MM.1S (cell line): ENCODE measurements around the gene BCLAF3.

ENCODE experiments used
- DNase-seq: peaks from one replicate; pipeline ENCODE4 v3.0.0-alpha.2; 2015
- H2AFZ ChIP-seq: fragments of 300-600 bp; sonication (generic); 2 replicates; pipeline ENCODE4 v1.6.0; 2016; ENCODE audit warnings: antibody characterized with exemption, low read length
- H3F3A ChIP-seq: fragments of 300-600 bp; sonication (generic); 2 replicates; pipeline ENCODE4 v1.6.1; 2016; ENCODE audit warnings: mild to moderate bottlenecking, antibody characterized with exemption, low read length, moderate library complexity, mixed read lengths; ENCODE audit not compliant: insufficient read depth
- H3K27ac ChIP-seq: fragments of 300-600 bp; sonication (generic); 2 replicates; pipeline ENCODE4 v1.5.1; 2016; ENCODE audit warnings: mild to moderate bottlenecking, low read length
- H3K27me3 ChIP-seq: fragments of 300-600 bp; sonication (generic); replicated peaks from 2 replicates; pipeline ENCODE4 v1.6.0; 2016; ENCODE audit warnings: low read length; ENCODE audit not compliant: insufficient read depth
- H3K36me3 ChIP-seq: fragments of 300-600 bp; sonication (generic); replicated peaks from 2 replicates; pipeline ENCODE4 v1.6.1; 2016; ENCODE audit warnings: mild to moderate bottlenecking, low read length, mixed read lengths; ENCODE audit not compliant: insufficient read depth
- H3K4me1 ChIP-seq: fragments of 300-600 bp; sonication (generic); 2 replicates; pipeline ENCODE4 v1.6.1; 2016; ENCODE audit warnings: low read length, mixed read lengths
- H3K4me2 ChIP-seq: fragments of 300-600 bp; sonication (generic); 2 replicates; pipeline ENCODE4 v1.6.0; 2016; ENCODE audit warnings: low read depth, low read length
- H3K4me3 ChIP-seq: fragments of 300-600 bp; sonication (generic); 2 replicates; pipeline ENCODE4 v1.5.1; 2016; ENCODE audit warnings: low read length, mixed read lengths
- H3K79me2 ChIP-seq: fragments of 300-600 bp; sonication (generic); 2 replicates; pipeline ENCODE4 v1.6.1; 2016; ENCODE audit warnings: mixed run types, low read length, mixed read lengths
- H3K9ac ChIP-seq: fragments of 300-600 bp; sonication (generic); 2 replicates; pipeline ENCODE4 v1.6.1; 2016; ENCODE audit warnings: low read length, mixed read lengths
- H3K9me2 ChIP-seq: fragments of 300-600 bp; sonication (generic); replicated peaks from 2 replicates; pipeline ENCODE4 v1.6.1; 2016; ENCODE audit warnings: mild to moderate bottlenecking, low read length, mixed read lengths; ENCODE audit not compliant: insufficient read depth
- H3K9me3 ChIP-seq: fragments of 300-600 bp; sonication (generic); replicated peaks from 2 replicates; pipeline ENCODE4 v1.6.1; 2016; ENCODE audit warnings: mild to moderate bottlenecking, low read length, mixed read lengths; ENCODE audit not compliant: insufficient read depth
- H4K20me1 ChIP-seq: fragments of 300-600 bp; sonication (generic); 2 replicates; pipeline ENCODE4 v1.6.1; 2016; ENCODE audit warnings: mild to moderate bottlenecking, low read length, moderate library complexity, mixed read lengths; ENCODE audit not compliant: insufficient read depth
- CTCF ChIP-seq: fragments of 300-600 bp; sonication (generic); IDR thresholded peaks from 2 replicates; pipeline ENCODE4 v1.5.1; 2016; ENCODE audit warnings: antibody characterized with exemption, low read length, mixed read lengths
- EZH2 ChIP-seq: fragments of 300-600 bp; sonication (generic); optimal IDR thresholded peaks from 2 replicates; pipeline ENCODE3; 2017; ENCODE audit warnings: low read depth, mild to moderate bottlenecking, antibody characterized with exemption, low read length, mixed read lengths
- EZH2phosphoT487 ChIP-seq: fragments of 300-600 bp; sonication (generic); IDR thresholded peaks from 2 replicates; pipeline ENCODE4 v1.6.1; 2018; ENCODE audit warnings: antibody characterized with exemption, low read length

Gene BCLAF3

GRCh38 chrX:19954335-19955096 lies 36.3 kb downstream of the BCLAF3 start:
- Histone ChIP-seq H4K20me1 (no peaks in the 10 kb centered on the region), H3K9me2 (no peaks in the 10 kb centered on the region), H3K36me3 (no peaks in the 10 kb centered on the region), H3K9ac (no peak overlapping the region), H3K27me3 (no peaks in the 10 kb centered on the region), H2AFZ (no peak overlapping the region), H3K4me2 (no peak overlapping the region), H3K9me3 (no peaks in the 10 kb centered on the region), H3K4me3 (no peak overlapping the region), H3K27ac (no peak overlapping the region), H3F3A (peaks cover 8% of the 10 kb centered on the region; the same call in 1 of the 2 replicates), H3K4me1 (peaks cover 15% of the 10 kb centered on the region), H3K79me2 (no peaks in the 10 kb centered on the region)
- TF ChIP-seq CTCF (no peak), EZH2phosphoT487 (no peak), EZH2 (no peak)
- DNase-seq = no peak

GRCh38 chrX:19953145-19953544 lies 37.7 kb downstream of the BCLAF3 start:
- Histone ChIP-seq H3K4me1 (peaks cover 15% of the 10 kb centered on the region), H3K4me2 (0 out of 2 replicates have a peak overlapping the region, but pooled peaks have one; percentile 13), H3K4me3 (no peak overlapping the region), H3K27me3 (no peaks in the 10 kb centered on the region), H3K79me2 (no peaks in the 10 kb centered on the region), H3F3A (peaks cover 8% of the 10 kb centered on the region; the same call in 1 of the 2 replicates), H2AFZ (no peak overlapping the region), H3K36me3 (no peaks in the 10 kb centered on the region; the same call in 1 of the 2 replicates), H3K9me2 (no peaks in the 10 kb centered on the region), H3K9ac (no peak overlapping the region), H4K20me1 (no peaks in the 10 kb centered on the region), H3K9me3 (no peaks in the 10 kb centered on the region), H3K27ac (no peak overlapping the region; the same call in 1 of the 2 replicates)
- no peak for TF ChIP-seq EZH2
- peak; percentile 56 for DNase-seq

DNA sequence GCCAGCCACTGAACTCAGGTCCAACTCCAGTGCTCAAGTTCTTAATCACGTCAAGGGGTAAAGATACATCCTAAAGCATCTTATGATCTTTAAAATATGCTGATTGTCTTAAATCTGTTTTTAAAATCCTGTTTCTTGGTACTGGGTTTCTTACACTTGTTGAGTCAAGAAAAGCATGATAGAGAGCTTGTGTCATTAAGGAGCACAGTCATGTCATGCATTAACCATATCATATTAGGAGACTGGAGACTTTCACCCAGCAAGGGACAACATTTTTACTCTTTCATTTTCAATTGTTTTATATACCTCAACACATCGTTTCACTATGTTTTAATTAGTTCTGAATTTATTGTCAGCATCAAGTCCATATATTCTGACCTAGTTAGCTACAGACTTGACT lies 41.5 kb downstream of the BCLAF3 start:
- Histone ChIP-seq H3K36me3 (no peaks in the 10 kb centered on the region; the same call in 1 of the 2 replicates), H4K20me1 (no peaks in the 10 kb centered on the region), H3K4me2 (no peak overlapping the region), H3K27ac (no peak overlapping the region), H3K4me3 (no peak overlapping the region), H3K79me2 (no peaks in the 10 kb centered on the region), H3K9ac (no peak overlapping the region), H3K4me1 (peaks cover 15% of the 10 kb centered on the region), H3F3A (peaks cover 8% of the 10 kb centered on the region; the same call in 1 of the 2 replicates), H3K9me3 (no peaks in the 10 kb centered on the region), H3K27me3 (no peaks in the 10 kb centered on the region), H2AFZ (no peak overlapping the region), H3K9me2 (no peaks in the 10 kb centered on the region)
- DNase-seq = no peak
- TF ChIP-seq CTCF (no peak), EZH2phosphoT487 (no peak)

- H4K20me1 ChIP-seq = no peaks in the 10 kb centered on the region
- no peak overlapping the region for H3K4me3 ChIP-seq
- peaks cover under 1% of the 10 kb centered on the region for H3K4me1 ChIP-seq
- no peak overlapping the region for H2AFZ ChIP-seq
- H3K36me3 ChIP-seq = no peaks in the 10 kb centered on the region; the same call in 1 of the 2 replicates
- no peaks in the 10 kb centered on the region for H3K27me3 ChIP-seq
- H3K27ac ChIP-seq = no peak overlapping the region
- H3K79me2 ChIP-seq = no peaks in the 10 kb centered on the region
- no peak overlapping the region for H3K9ac ChIP-seq
- H3K9me3 ChIP-seq = no peaks in the 10 kb centered on the region
- DNase-seq = no peak
- H3K9me2 ChIP-seq = no peaks in the 10 kb centered on the region
- no peak overlapping the region for H3K4me2 ChIP-seq
- no peaks in the 10 kb centered on the region for H3F3A ChIP-seq
- TF ChIP-seq CTCF (no peak), EZH2 (no peak), EZH2phosphoT487 (no peak)
These were observed 43.2 kb downstream of the BCLAF3 start for GRCh38 chrX:19947612-19948011.
